K562 (cell line): ENCODE data around the gene KAZALD1. TPM values are rescaled to one million over a fixed set of nuclear protein-coding genes. Genes with fewer than 3 reads are reported as not detected.
A peak's percentile ranks its signal among the peaks of the same experiment; 100 is the strongest.

Experiments
- ATAC-seq: fragments of 200-7000 bp; cut with Tn5 transposase; 3 replicates; pipeline ENCODE4 v1.9.1; 2020; ENCODE audit warnings: moderate library complexity
- BruUV-seq: library from RNA; stranded (reverse); fragments of 400-500 nt; replicated peaks from 2 replicates; lab custom pipeline; 2021; lab: Mats Ljungman, UMichigan
- CTCF ChIA-PET: fragments of 300-600 bp; formaldehyde crosslinking; extraction: SDS; loops from one replicate; lab custom pipeline; 2021; ENCODE audit warnings: low intra/inter-chr PET ratio; lab: Yijun Ruan, JAX
- POLR2A ChIA-PET: fragments of 300-600, 350-650 bp; sonication (Branson Sonifier 250); formaldehyde crosslinking; extraction: SDS; loops from one replicate; lab custom pipeline; 2021; ENCODE audit warnings: antibody characterized with exemption, inconsistent platforms; lab: Yijun Ruan, JAX
- DNase-seq, 4 experiments: peaks; one replicate each; pipeline versions ENCODE4 v3.0.0 to v3.0.0-alpha.2; 2011 to 2018; ENCODE audit warnings: low spot score in 3 of 4, mixed read lengths in 3 of 4; ENCODE audit errors: extremely low read depth in 1 of 4
- FAIRE-seq: peaks from 2 replicates; lab custom pipeline; 2011; peaks lifted over from hg19 to GRCh38; lab: Jason Lieb, UNC
- H2AFZ ChIP-seq: 2 replicates; pipeline ENCODE4 v1.6.0; 2011; ENCODE audit warnings: low read depth, low read length, control low read depth, inconsistent platforms
- H3K27ac ChIP-seq: fragments of 200-600 bp; 3 replicates; pipeline ENCODE4 v1.8.0; 2011; ENCODE audit warnings: low read depth, mild to moderate bottlenecking, control low read depth, inconsistent platforms, low read length, moderate library complexity, mixed read lengths; ENCODE audit errors: extremely low read depth
- H3K27me3 ChIP-seq, 2 experiments: fragments of 300-600 bp in 1 of 2; 2 replicates in 1 of 2; 3 replicates in 1 of 2; pipeline versions ENCODE4 v1.6.0 to v1.8.0; 2011; ENCODE audit warnings: inconsistent platforms in 2 of 2, low read length in 2 of 2, mild to moderate bottlenecking in 1 of 2, mixed read lengths in 1 of 2, moderate library complexity in 1 of 2; ENCODE audit not compliant: control insufficient read depth in 2 of 2, insufficient read depth in 2 of 2
- H3K36me3 ChIP-seq: fragments of 300-600 bp; 3 replicates; pipeline ENCODE4 v1.8.0; 2011; ENCODE audit warnings: mild to moderate bottlenecking, low read length, inconsistent platforms; ENCODE audit not compliant: control insufficient read depth, insufficient read depth
- H3K4me1 ChIP-seq, 2 experiments: fragments of 200-600 bp in 1 of 2; replicated peaks in 1 of 2; 2 replicates in 1 of 2; 3 replicates in 1 of 2; pipeline versions ENCODE4 v1.5.1 to v1.8.0; 2011; ENCODE audit warnings: inconsistent platforms in 2 of 2, low read length in 2 of 2, mild to moderate bottlenecking in 1 of 2, mixed read lengths in 1 of 2, moderate library complexity in 1 of 2; ENCODE audit not compliant: control insufficient read depth in 2 of 2, insufficient read depth in 2 of 2
- H3K4me2 ChIP-seq: 2 replicates; pipeline ENCODE4 v1.6.1; 2011; ENCODE audit warnings: low read length, control low read depth, inconsistent platforms, mixed read lengths; ENCODE audit not compliant: insufficient read depth
- H3K4me3 ChIP-seq: fragments of 200-600 bp; sonication (generic), shearing (Covaris generic); 2 replicates; pipeline ENCODE4 v1.5.1; 2016; ENCODE audit warnings: control low read depth, inconsistent platforms
- H3K79me2 ChIP-seq: fragments of 200-600 bp; 3 replicates; pipeline ENCODE4 v1.8.0; 2011; ENCODE audit warnings: low read length, inconsistent platforms; ENCODE audit not compliant: control insufficient read depth, insufficient read depth
- H3K9ac ChIP-seq, 2 experiments: 2 replicates each; pipeline versions ENCODE4 v1.6.0 to v1.6.1; 2011; ENCODE audit warnings: low read depth in 2 of 2, low read length in 2 of 2, control low read depth in 1 of 2, inconsistent platforms in 1 of 2, mild to moderate bottlenecking in 1 of 2, mixed read lengths in 1 of 2; ENCODE audit not compliant: insufficient read depth in 1 of 2
- H3K9me1 ChIP-seq: one replicate; pipeline ENCODE4 v1.6.0; 2011; ENCODE audit warnings: inconsistent platforms, mild to moderate bottlenecking, low read length, moderate library complexity; ENCODE audit not compliant: control insufficient read depth, insufficient read depth
- H3K9me3 ChIP-seq: replicated peaks from 2 replicates; pipeline ENCODE4 v1.5.1; 2011; ENCODE audit warnings: low read depth, low read length, inconsistent platforms; ENCODE audit not compliant: control insufficient read depth, insufficient read depth
- H4K20me1 ChIP-seq: replicated peaks from 2 replicates; pipeline ENCODE4 v1.6.1; 2011; ENCODE audit warnings: low read length, inconsistent platforms, mixed read lengths; ENCODE audit not compliant: control insufficient read depth, insufficient read depth
- DEAF1 ChIP-seq: fragments of 450-650 bp; formaldehyde crosslinking; IDR thresholded peaks from 2 replicates; pipeline ENCODE4 v1.4.0; 2020; ENCODE audit warnings: mild to moderate bottlenecking, moderate library complexity
- FOXM1 ChIP-seq, 2 experiments: fragments of 450-650 bp in 1 of 2; sonication (generic) in 1 of 2; formaldehyde crosslinking in 1 of 2; IDR thresholded peaks; 2 replicates each; pipeline versions ENCODE4 v1.6.1 to v1.9.0; 2017 to 2022; ENCODE audit warnings: low read depth in 2 of 2, mild to moderate bottlenecking in 2 of 2, missing genetic modification reagents in 1 of 2, moderate library complexity in 1 of 2
- HMGN3 ChIP-seq: IDR thresholded peaks from 2 replicates; pipeline ENCODE4 v1.6.1; 2011; ENCODE audit warnings: borderline replicate concordance, low read depth, mild to moderate bottlenecking, mixed read lengths, low read length; ENCODE audit not compliant: insufficient read length; ENCODE audit errors: extremely low read depth
- KLF1 ChIP-seq: fragments of 450-650 bp; IDR thresholded peaks from 2 replicates; pipeline ENCODE4 v1.6.1; 2016; ENCODE audit warnings: missing genetic modification characterization, missing compliant biosample characterization
- LARP7 ChIP-seq: fragments of 450-650 bp; IDR thresholded peaks from 2 replicates; pipeline ENCODE4 v1.6.1; 2016
- MAX ChIP-seq: sonication (generic); formaldehyde crosslinking; IDR thresholded peaks from 2 replicates; pipeline ENCODE4 v1.9.0; 2022; ENCODE audit warnings: mild to moderate bottlenecking, missing genetic modification reagents
- MNT ChIP-seq, 2 experiments: fragments of 450-650 bp; conservative IDR thresholded peaks; 2 replicates each; pipeline ENCODE4 v1.6.1; 2017; ENCODE audit warnings: mild to moderate bottlenecking in 2 of 2, moderate library complexity in 2 of 2
- MXD1 ChIP-seq: fragments of 250-450 bp; sonication (Bioruptor Pico); IDR thresholded peaks from 2 replicates; pipeline ENCODE4 v1.8.0; 2021; ENCODE audit warnings: borderline replicate concordance, mild to moderate bottlenecking, moderate library complexity; ENCODE audit not compliant: poor library complexity, severe bottlenecking
- NUFIP1 ChIP-seq: fragments of 450-650 bp; IDR thresholded peaks from 2 replicates; pipeline ENCODE4 v1.6.1; 2018; ENCODE audit not compliant: partially characterized antibody
- PCBP2 ChIP-seq: fragments of 200-400 bp; formaldehyde crosslinking; IDR thresholded peaks from 2 replicates; pipeline ENCODE4 v1.6.1; 2018; ENCODE audit warnings: low read length, low read depth, mild to moderate bottlenecking, moderate library complexity; ENCODE audit not compliant: poor library complexity, severe bottlenecking
- ZNF174 ChIP-seq: fragments of 250-450 bp; sonication (Bioruptor Pico); IDR thresholded peaks from 2 replicates; pipeline ENCODE4 v1.4.0; 2020; ENCODE audit warnings: mild to moderate bottlenecking
- ZNF398 ChIP-seq: fragments of 250-450 bp; sonication (Bioruptor Pico); IDR thresholded peaks from 2 replicates; pipeline ENCODE4 v1.8.0; 2021; ENCODE audit warnings: moderate library complexity, mild to moderate bottlenecking, inconsistent platforms
- ZNF699 ChIP-seq: fragments of 250-450 bp; sonication (Bioruptor Pico); IDR thresholded peaks from 2 replicates; pipeline ENCODE4 v1.8.0; 2021; ENCODE audit warnings: mild to moderate bottlenecking, moderate library complexity; ENCODE audit not compliant: insufficient replicate concordance
- WGBS: fragments of 100-300 bp; shearing (Covaris generic); methylation state at CpG from one replicate; pipeline ENCODE4 v1.1.6; 2016; ENCODE audit warnings: low coverage, mixed read lengths; ENCODE audit not compliant: insufficient coverage; ENCODE audit errors: missing lambda C conversion rate; 5-methylcytosine and 5-hydroxymethylcytosine counted together
- in situ Hi-C: fragments of 300-500 bp; cut with MboI; formaldehyde crosslinking; loops from 4 replicates; pipeline ENCODE4 v1.15.0; 2018; ENCODE audit warnings: inconsistent platforms, mixed read lengths
- intact Hi-C: fragments of 100-400 bp; cut with micrococcal nuclease; formaldehyde crosslinking; loops from 2 replicates; pipeline ENCODE4 v1.14.2; 2022
- polyA plus RNA-seq, 8 experiments: library from polyadenylated mRNA; depleted of rRNA in 4 of 8; stranded (reverse) in 5 of 8; unstranded in 3 of 8; fragments of >200 nt; fragmentation: Nextera tagmentation in 2 of 8; fragmentation: Illumina TruSeq in 1 of 8; extraction: Ambion mirVana in 2 of 8; extraction: Trizol in 1 of 8; gene quantifications; 2 replicates each; pipeline versions ENCODE4 v1.2.1 to v1.2.3, GENCODE V29; 2011 to 2014; ENCODE audit warnings: inconsistent platforms in 1 of 8, missing spikeins in 1 of 8
- total RNA-seq, 7 experiments: library from RNA; depleted of rRNA in 6 of 7; stranded (reverse); fragments of >200 nt in 6 of 7; fragmentation: Illumina TruSeq in 2 of 7; extraction: Trizol in 2 of 7; gene quantifications; 2 replicates each; pipeline versions ENCODE4 v1.2.1 to v1.2.3, GENCODE V29; 2011 to 2021; ENCODE audit warnings: low replicate concordance in 1 of 7

KAZALD1 gene
- total and polyA plus RNA-seq, 9 of the 15 experiments (the other 6 are each of a cell fraction or from before 2014, with no cell fraction given), result 0.15 to 10.0 (median 4.9) TPM

- Histone ChIP-seq H3K36me3 (no peaks in the 10 kb centered on the region), H3K4me1 (peaks cover 14 to 41% of the 10 kb centered on the region in 2 experiments; a peak in 4 of 5 replicates), H2AFZ (peak overlapping the region; percentile 20), H3K79me2 (no peaks in the 10 kb centered on the region), H3K27me3 (no peaks in the 10 kb centered on the region), H3K4me3 (no peak overlapping the region), H3K9ac (no peak overlapping the region; a peak in 1 of 4 replicates), H3K9me1 (no peaks in the 10 kb centered on the region), H3K9me3 (no peaks in the 10 kb centered on the region), H4K20me1 (no peaks in the 10 kb centered on the region), H3K4me2 (no peak overlapping the region; the same call in 1 of the 2 replicates), H3K27ac (no peak overlapping the region)
- CTCF ChIA-PET, result interaction anchor here (0.6 to 5.8 kb wide), 2 partner anchors 18 to 36 kb away, joined by 3 to 150 read pairs; partner anchors contain the start of gene LZTS2
- ATAC-seq, result peak; percentile 59
- in situ Hi-C loops, result loop anchor here (10.0 kb wide), 1 partner anchor 460 kb away; no protein-coding TSS in a partner anchor
- POLR2A ChIA-PET, result interaction anchor here (0.6 to 1.0 kb wide), 2 partner anchors 12 to 52 kb away, joined by 3 to 4 read pairs; no protein-coding TSS in a partner anchor
- no TSS peak for BruUV-seq
- WGBS, result 0% methylated on average over 5 of the region's 11 CpGs
- intact Hi-C loops, result loop anchor here (1.0 to 10.0 kb wide), 3 partner anchors 20 to 136 kb away; partner anchors contain the start of gene KAZALD1
- peak; percentile 65 to 74 (median 70) for DNase-seq
- no peak for FAIRE-seq
- TF ChIP-seq MXD1 (CRISPR knock-in tag) (no peak), NUFIP1 (no peak), DEAF1 (CRISPR knock-in tag) (peak; percentile 52; the same call in 1 of the 2 replicates), MNT (conservative IDR thresholded peaks at IDR 0.05) (peak; percentile 44 to 53; a peak in 3 of 4 replicates), ZNF174 (no peak), ZNF398 (CRISPR knock-in tag) (no peak), ZNF699 (CRISPR knock-in tag) (no peak), LARP7 (no peak), KLF1 (tag) (no peak), MAX (CRISPR knock-in tag) (peak; percentile 61), HMGN3 (no peak), FOXM1 (IDR thresholded peaks at IDR 0.05; ENCODE audit: low read depth) (no peak), FOXM1 (CRISPR knock-in tag; IDR thresholded peaks at IDR 0.05; ENCODE audit: low read depth) (no peak), PCBP2 (no peak)
These were observed 47.4 kb upstream of the KAZALD1 start for GRCh38 chr10:101014230-101014884.
